Panc1 (cell line): ENCODE results near the gene SETD3. TPM values are rescaled to one million over a fixed set of nuclear protein-coding genes. Genes with fewer than 3 reads are reported as not detected.

Experiments
- ATAC-seq: fragments of 200-7000 bp; cut with Tn5 transposase; 2 replicates; pipeline ENCODE4 v1.9.1; 2020; ENCODE audit warnings: mild to moderate bottlenecking, moderate library complexity
- BruUV-seq: library from RNA; stranded (reverse); fragments of 400-500 nt; replicated peaks from 2 replicates; lab custom pipeline; 2021; lab: Mats Ljungman, UMichigan
- CTCF ChIA-PET: fragments of 300-600 bp; sonication (Branson Sonifier 250); formaldehyde crosslinking; loops from one replicate; lab custom pipeline; 2022; ENCODE audit warnings: antibody characterized with exemption; lab: Charles Lee
- POLR2A ChIA-PET: fragments of 300-600 bp; sonication (Branson Sonifier 250); formaldehyde crosslinking; loops from one replicate; lab custom pipeline; 2022; ENCODE audit warnings: antibody characterized with exemption; lab: Charles Lee
- DNase-seq: peaks from one replicate; pipeline ENCODE4 v3.0.0-alpha.2; 2010; ENCODE audit warnings: low read depth, low spot score
- H3K27ac ChIP-seq: 2 replicates; pipeline ENCODE4 v1.5.1; 2011; ENCODE audit warnings: mild to moderate bottlenecking, low read length, inconsistent platforms
- H3K27me3 ChIP-seq: fragments of 200-500 bp; sonication (Bioruptor generic); 2 replicates; pipeline ENCODE4 v1.6.0; 2014; ENCODE audit warnings: low read length, inconsistent platforms; ENCODE audit not compliant: control insufficient read depth, insufficient read depth
- H3K36me3 ChIP-seq: fragments of 200-500 bp; sonication (Bioruptor generic); 2 replicates; pipeline ENCODE4 v1.5.1; 2014; ENCODE audit warnings: inconsistent platforms, mild to moderate bottlenecking, low read length, moderate library complexity; ENCODE audit not compliant: control insufficient read depth, insufficient read depth
- H3K4me1 ChIP-seq: 2 replicates; pipeline ENCODE4 v1.5.1; 2011; ENCODE audit warnings: inconsistent platforms, mild to moderate bottlenecking, low read length, moderate library complexity; ENCODE audit not compliant: control insufficient read depth, insufficient read depth
- H3K4me3 ChIP-seq, 2 experiments: 2 replicates each; pipeline ENCODE4 v1.5.1; 2011 to 2012; ENCODE audit warnings: low read depth in 2 of 2, low read length in 2 of 2, mild to moderate bottlenecking in 2 of 2, inconsistent platforms in 1 of 2, moderate library complexity in 1 of 2
- H3K9me3 ChIP-seq: fragments of 200-500 bp; sonication (Bioruptor generic); 2 replicates; pipeline ENCODE4 v1.5.1; 2014; ENCODE audit warnings: low read depth, mild to moderate bottlenecking, inconsistent platforms, low read length, moderate library complexity; ENCODE audit not compliant: control insufficient read depth, insufficient read depth
- POLR2AphosphoS5 ChIP-seq: IDR thresholded peaks from 2 replicates; pipeline ENCODE4 v1.6.1; 2012; ENCODE audit warnings: mild to moderate bottlenecking, low read depth, low read length, moderate library complexity
- SIN3A ChIP-seq: IDR thresholded peaks from 2 replicates; pipeline ENCODE4 v1.6.1; 2012; ENCODE audit warnings: low read depth, mild to moderate bottlenecking, low read length, moderate library complexity, borderline replicate concordance; ENCODE audit not compliant: insufficient read depth
- TCF7L2 ChIP-seq: IDR thresholded peaks from 2 replicates; pipeline ENCODE4 v1.6.1; 2011; ENCODE audit warnings: mild to moderate bottlenecking, low read depth, low read length, inconsistent platforms
- in situ Hi-C: cut with HindIII; loops from 2 replicates; pipeline ENCODE4 v1.10.0; 2016; ENCODE audit warnings: low sequenced_read_pairs, low pct_unique_long_range_greater_than_20kb
- intact Hi-C: fragments of 100-400 bp; cut with micrococcal nuclease; formaldehyde crosslinking; loops from one replicate; pipeline ENCODE4 v1.10.0; 2022; ENCODE audit not compliant: unreplicated experiment
- total RNA-seq: library from RNA; stranded (reverse); gene quantifications from one replicate; pipeline ENCODE4 v1.2.1, GENCODE V29; 2021; ENCODE audit not compliant: unreplicated experiment
- TF ChIP-seq, protein P1 (sequence below): fragments of 450-650 bp; IDR thresholded peaks from 2 replicates; pipeline ENCODE4 v1.5.1; 2017; ENCODE audit warnings: mild to moderate bottlenecking
- TF ChIP-seq, protein P2 (sequence below), 2 experiments: IDR thresholded peaks; 2 replicates each; pipeline ENCODE4 v1.6.1; 2011 to 2012; ENCODE audit warnings: low read depth in 2 of 2, control low read depth in 1 of 2, low read length in 1 of 2, mild to moderate bottlenecking in 1 of 2, moderate library complexity in 1 of 2; ENCODE audit not compliant: insufficient read depth in 1 of 2

Gene SETD3
- total RNA-seq, 1 experiment from 2014 or later, result 51.1 TPM

DNA sequence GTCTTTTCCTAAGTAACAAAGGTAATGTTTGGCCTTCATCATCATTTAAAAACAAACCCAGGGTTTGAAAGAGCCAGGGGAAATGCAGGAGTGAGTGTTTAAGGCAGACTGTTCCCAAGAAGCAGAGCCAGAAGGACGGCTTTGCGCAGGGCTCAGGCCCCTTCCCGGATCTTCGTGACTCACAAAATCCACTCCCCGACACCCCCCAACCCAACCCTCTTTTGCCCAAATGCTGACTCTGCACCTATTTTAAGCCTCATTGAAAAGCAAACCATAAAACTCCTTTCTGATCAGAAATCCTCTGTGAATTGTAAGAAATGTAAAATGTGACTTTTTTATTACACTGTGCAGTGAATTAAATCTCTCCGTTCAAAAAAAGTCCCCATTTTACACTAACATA lies 67.5 kb downstream of the SETD3 start:
- in situ Hi-C loops, result no loop called here
- ATAC-seq (no peak), DNase-seq (no peak)
- POLR2A ChIA-PET, result no interaction called here
- no peaks in the 10 kb centered on the region for H3K9me3 ChIP-seq
- intact Hi-C loops, result loop anchor here (10.0 kb wide), 1 partner anchor 88 kb away; no protein-coding TSS in a partner anchor
- CTCF ChIA-PET, result no interaction called here
- H3K4me3 ChIP-seq, result no peak overlapping the region
- no TSS peak for BruUV-seq
- H3K4me1 ChIP-seq, result no peaks in the 10 kb centered on the region
- H3K27ac ChIP-seq, result no peak overlapping the region
- TF ChIP-seq POLR2AphosphoS5 (no peak), SIN3A (no peak), TCF7L2 (no peak)
- TF ChIP-seq, protein P1, sequence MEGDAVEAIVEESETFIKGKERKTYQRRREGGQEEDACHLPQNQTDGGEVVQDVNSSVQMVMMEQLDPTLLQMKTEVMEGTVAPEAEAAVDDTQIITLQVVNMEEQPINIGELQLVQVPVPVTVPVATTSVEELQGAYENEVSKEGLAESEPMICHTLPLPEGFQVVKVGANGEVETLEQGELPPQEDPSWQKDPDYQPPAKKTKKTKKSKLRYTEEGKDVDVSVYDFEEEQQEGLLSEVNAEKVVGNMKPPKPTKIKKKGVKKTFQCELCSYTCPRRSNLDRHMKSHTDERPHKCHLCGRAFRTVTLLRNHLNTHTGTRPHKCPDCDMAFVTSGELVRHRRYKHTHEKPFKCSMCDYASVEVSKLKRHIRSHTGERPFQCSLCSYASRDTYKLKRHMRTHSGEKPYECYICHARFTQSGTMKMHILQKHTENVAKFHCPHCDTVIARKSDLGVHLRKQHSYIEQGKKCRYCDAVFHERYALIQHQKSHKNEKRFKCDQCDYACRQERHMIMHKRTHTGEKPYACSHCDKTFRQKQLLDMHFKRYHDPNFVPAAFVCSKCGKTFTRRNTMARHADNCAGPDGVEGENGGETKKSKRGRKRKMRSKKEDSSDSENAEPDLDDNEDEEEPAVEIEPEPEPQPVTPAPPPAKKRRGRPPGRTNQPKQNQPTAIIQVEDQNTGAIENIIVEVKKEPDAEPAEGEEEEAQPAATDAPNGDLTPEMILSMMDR, result no peak
- TF ChIP-seq, protein P2, sequence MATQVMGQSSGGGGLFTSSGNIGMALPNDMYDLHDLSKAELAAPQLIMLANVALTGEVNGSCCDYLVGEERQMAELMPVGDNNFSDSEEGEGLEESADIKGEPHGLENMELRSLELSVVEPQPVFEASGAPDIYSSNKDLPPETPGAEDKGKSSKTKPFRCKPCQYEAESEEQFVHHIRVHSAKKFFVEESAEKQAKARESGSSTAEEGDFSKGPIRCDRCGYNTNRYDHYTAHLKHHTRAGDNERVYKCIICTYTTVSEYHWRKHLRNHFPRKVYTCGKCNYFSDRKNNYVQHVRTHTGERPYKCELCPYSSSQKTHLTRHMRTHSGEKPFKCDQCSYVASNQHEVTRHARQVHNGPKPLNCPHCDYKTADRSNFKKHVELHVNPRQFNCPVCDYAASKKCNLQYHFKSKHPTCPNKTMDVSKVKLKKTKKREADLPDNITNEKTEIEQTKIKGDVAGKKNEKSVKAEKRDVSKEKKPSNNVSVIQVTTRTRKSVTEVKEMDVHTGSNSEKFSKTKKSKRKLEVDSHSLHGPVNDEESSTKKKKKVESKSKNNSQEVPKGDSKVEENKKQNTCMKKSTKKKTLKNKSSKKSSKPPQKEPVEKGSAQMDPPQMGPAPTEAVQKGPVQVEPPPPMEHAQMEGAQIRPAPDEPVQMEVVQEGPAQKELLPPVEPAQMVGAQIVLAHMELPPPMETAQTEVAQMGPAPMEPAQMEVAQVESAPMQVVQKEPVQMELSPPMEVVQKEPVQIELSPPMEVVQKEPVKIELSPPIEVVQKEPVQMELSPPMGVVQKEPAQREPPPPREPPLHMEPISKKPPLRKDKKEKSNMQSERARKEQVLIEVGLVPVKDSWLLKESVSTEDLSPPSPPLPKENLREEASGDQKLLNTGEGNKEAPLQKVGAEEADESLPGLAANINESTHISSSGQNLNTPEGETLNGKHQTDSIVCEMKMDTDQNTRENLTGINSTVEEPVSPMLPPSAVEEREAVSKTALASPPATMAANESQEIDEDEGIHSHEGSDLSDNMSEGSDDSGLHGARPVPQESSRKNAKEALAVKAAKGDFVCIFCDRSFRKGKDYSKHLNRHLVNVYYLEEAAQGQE (IDR thresholded peaks at IDR 0.05; ENCODE audit: insufficient read depth in 1 of 2, low read depth in 2 of 2, low read length in 1 of 2), result no peak
- H3K27me3 ChIP-seq, result no peaks in the 10 kb centered on the region
- H3K36me3 ChIP-seq, result no peaks in the 10 kb centered on the region

DNA sequence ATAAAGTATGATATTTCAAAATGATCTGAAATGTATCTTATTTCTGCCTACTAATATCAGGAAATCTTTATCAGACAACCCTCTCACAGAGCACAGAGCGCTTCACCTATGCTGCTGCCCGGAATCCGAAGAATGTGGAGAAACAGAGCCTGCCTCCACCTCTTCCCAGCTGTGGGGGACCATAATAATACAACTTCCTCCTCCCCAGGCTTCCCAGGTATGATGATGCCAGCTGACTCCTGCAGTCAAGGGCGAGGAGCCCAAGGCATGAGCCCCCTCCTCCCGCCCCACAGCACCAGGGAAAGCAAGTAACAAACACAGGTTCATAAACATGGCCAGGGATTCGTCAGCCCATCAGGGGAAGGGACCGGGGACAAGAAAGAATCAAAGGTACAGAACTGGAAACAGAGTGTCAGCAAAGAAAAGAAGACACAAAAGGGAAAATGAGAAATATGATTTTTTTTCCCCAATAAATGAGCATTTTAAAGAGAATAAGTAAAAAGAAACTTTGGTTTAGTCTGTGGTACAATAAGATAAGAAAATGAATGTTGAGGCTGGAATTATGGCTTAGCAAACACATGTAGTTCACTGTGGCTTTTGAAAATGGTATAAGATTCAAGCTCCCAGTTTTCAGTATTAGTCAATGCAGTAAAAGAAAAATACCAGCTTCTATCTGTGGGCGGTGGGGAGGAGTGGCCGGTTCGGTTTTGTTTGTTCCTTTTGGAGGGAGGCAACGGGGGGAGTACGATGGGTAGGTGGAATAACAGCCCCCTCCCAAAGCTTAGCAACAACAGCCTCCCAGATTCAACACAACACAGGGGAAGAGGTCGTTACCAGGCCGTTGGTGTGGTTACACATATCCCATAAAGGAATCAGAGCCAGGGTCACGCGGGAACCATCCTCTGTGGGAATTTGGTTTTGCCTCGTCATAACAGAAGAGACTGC lies 68.3 kb downstream of the SETD3 start:
- no peak overlapping the region for H3K27ac ChIP-seq
- TF ChIP-seq TCF7L2 (no peak), SIN3A (no peak), POLR2AphosphoS5 (no peak)
- TF ChIP-seq, protein P2 (IDR thresholded peaks at IDR 0.05; ENCODE audit: insufficient read depth in 1 of 2, low read depth in 2 of 2, low read length in 1 of 2), result no peak
- TF ChIP-seq, protein P1, result no peak

More for the DNA sequence above, 68.3 kb downstream of the SETD3 start:
- Histone ChIP-seq H3K27me3 (no peaks in the 10 kb centered on the region), H3K4me1 (no peaks in the 10 kb centered on the region), H3K36me3 (no peaks in the 10 kb centered on the region), H3K9me3 (no peaks in the 10 kb centered on the region), H3K4me3 (no peak overlapping the region)
- in situ Hi-C loops (no loop called here), intact Hi-C loops (loop anchor here (10.0 kb wide), 1 partner anchor 88 kb away; no protein-coding TSS in a partner anchor)
- DNase-seq, result no peak
- POLR2A ChIA-PET, result no interaction called here
- no peak for ATAC-seq
- CTCF ChIA-PET, result no interaction called here
- BruUV-seq, result no TSS peak
